SK-N-DZ (cell line): ENCODE results near the gene IMPDH1.

Experiments used
- DNase-seq: peaks from one replicate; pipeline ENCODE4 v3.0.0-alpha.2; 2015; ENCODE audit warnings: low spot score

Gene IMPDH1

GRCh38 chr7:128434413-128435326, 24.9 kb upstream of the IMPDH1 start:
- no peak for DNase-seq

- no peak for DNase-seq
Measured at GRCh38 chr7:128431754-128432153, 22.0 kb upstream of the IMPDH1 start.

- no peak for DNase-seq
Measured at GRCh38 chr7:128431221-128431620, 21.4 kb upstream of the IMPDH1 start.

DNA sequence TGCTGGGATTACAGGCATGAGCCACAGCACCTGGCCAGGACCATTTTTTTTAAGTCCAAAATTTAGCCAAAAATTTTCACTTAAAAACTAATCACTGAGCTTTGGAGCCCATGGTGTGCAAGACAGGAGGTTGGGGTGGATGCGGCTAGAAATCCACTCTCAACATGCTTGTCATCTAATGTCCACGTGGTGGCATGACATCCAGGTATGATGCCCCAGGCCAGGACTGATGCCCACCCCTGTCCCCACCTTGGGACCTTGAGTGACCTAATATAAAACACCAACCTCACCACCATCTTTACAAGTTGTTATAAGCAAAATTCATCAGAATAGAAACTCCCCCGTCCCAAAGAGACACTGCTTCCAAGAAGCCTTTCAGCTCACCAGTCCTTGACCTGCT, 20.4 kb upstream of the IMPDH1 start:
- no peak for DNase-seq

GRCh38 chr7:128427289-128427891, 17.6 kb upstream of the IMPDH1 start:
- DNase-seq = peak; percentile 74

DNA sequence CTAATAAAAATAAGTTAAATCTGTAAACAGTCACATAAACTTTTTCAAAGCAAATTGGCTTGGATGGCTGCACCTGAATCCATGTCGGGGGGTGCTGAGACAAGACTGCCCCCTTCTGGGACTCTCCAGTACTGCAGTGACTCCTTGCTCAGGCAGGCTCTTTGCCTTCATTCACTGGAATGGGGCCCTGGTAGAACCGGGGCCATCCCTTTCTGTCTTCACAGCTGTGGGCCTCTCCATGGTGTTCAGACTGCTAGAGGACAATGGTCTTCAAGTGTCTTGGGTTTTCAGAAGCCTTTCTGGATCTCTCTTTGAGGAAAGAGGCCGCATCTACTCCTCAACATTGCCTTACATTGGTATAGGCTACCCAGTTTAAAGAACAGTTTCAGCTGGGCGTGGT, 16.1 kb upstream of the IMPDH1 start:
- peak; percentile 59 for DNase-seq

- no peak for DNase-seq
Measured at GRCh38 chr7:128424686-128425275, 15.0 kb upstream of the IMPDH1 start.

- no peak for DNase-seq
Measured at GRCh38 chr7:128422842-128423241, 13.1 kb upstream of the IMPDH1 start.

DNA sequence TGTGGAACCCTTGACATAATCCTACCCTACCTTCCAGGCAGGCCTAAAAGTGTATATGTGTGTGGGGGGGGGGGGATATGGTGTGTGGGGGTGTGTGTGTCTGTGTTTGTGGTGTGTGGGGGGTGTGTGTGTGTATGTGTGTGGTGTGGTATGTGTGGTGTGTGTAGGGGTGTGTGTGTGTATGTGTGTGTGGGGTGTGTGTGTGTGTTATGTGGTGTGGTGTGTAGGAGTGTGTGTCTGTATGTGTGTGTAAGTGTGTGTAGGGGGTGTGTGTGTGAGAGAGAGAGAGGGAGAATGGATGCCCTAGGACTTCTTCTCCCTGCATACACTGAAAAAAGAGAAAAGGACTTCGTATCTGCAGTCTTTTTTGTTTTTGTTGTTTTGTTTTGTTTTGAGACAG, 12.3 kb upstream of the IMPDH1 start:
- no peak for DNase-seq

- DNase-seq = no peak
Measured at GRCh38 chr7:128421384-128421783, 11.6 kb upstream of the IMPDH1 start.

- DNase-seq = no peak
Measured at GRCh38 chr7:128420773-128421172, 11.0 kb upstream of the IMPDH1 start.

DNA sequence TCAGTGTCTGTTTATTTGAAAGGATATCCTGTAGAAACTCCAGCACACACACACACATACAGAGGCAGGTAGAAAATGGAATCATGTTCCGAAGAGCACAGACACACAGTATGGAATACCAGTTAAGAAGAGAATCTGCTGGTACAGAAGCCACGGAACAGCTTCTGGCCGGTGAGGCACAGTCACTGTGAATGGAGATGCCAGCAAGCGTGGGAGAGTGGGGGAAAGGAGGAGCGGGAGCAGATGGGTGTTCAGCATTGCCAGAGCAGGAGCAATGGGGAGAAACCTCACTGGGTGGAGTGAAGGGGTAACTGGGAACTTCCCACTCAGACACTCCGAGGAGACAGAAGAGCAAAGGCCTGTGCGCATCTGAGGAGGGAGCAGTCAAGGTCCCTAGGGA, 9.5 kb upstream of the IMPDH1 start:
- DNase-seq = no peak

- DNase-seq = no peak
Measured at GRCh38 chr7:128417071-128417470, 7.3 kb upstream of the IMPDH1 start.

GRCh38 chr7:128415217-128415785, 5.5 kb upstream of the IMPDH1 start:
- no peak for DNase-seq

DNA sequence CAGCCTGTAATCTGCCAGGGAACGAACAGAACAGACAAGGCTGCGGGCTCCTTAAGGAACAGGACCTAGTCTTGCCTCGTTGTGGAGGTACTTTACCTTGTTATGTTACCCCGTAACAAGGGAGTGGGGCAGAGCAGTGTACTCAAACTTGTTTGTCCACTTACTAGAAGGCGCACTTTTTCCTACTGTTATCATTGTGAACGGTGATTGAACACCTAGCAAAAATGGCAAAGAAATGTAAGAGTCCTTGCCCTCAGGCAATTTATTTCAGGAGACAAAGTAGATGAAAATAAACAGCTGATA, 620 bp upstream of the IMPDH1 start:
- DNase-seq = no peak

DNA sequence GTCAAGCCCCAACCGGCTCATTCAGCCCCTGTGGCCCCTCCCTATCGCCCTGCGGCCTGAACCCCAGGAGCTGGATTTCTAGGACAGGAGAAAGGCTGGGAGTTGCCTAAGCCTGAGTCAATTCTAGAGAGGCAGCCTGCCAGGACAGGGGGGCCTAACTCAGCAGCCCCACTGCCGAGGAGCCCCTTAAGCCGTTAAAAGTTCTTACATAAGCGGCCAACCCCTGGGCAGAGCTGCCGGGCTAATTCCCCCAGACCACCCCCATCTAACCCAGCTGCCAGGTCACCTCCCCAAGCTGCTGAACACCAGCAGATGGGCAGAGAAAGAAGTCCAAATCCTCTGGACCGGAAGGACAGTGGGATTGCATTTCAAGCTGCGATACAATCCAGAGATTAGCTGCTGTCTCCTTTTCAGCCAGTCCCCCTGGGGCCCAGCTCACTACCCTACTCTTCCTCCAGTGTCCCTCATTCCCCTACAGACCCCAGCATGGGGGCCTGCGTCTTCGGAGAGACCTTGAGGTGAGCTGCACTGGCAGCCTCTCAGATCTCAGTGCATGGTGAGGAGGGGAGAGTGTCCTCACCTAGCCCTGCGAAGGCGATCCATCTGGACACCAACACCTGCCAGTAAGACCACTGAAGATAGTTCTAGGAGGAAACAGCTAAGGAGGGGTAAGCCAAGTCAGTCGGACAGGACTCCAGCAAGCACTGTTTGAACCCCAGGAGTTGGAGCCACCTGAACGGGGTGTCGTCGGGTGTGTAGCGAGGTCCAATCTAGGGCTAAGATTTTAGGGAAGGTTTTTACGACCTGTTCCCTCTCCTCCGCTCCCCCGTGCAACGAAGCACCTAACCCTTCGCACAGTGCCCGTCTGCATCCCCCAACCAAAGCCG, 830 bp downstream of the IMPDH1 start:
- DNase-seq = peak; percentile 50

GRCh38 chr7:128407751-128408708, 1.8 kb downstream of the IMPDH1 start:
- peak; percentile 48 for DNase-seq

DNA sequence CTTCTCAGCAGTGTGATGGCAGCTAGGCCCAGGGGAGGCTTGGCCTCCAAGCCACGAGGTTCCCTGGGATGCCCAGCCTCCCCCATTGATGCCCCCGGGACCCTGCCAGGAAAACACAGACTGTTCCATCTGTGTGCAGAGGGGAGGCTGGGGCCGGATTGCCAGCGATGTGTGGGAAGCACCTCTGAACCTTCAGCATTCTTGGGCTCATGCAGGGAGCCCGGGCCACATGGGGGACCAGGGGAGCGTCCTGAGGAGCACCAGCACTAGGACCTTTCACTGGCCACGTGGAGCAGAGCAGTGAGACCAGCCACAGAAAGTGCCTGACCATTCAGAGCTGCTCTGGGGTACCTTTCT, 2.6 kb downstream of the IMPDH1 start:
- no peak for DNase-seq

DNA sequence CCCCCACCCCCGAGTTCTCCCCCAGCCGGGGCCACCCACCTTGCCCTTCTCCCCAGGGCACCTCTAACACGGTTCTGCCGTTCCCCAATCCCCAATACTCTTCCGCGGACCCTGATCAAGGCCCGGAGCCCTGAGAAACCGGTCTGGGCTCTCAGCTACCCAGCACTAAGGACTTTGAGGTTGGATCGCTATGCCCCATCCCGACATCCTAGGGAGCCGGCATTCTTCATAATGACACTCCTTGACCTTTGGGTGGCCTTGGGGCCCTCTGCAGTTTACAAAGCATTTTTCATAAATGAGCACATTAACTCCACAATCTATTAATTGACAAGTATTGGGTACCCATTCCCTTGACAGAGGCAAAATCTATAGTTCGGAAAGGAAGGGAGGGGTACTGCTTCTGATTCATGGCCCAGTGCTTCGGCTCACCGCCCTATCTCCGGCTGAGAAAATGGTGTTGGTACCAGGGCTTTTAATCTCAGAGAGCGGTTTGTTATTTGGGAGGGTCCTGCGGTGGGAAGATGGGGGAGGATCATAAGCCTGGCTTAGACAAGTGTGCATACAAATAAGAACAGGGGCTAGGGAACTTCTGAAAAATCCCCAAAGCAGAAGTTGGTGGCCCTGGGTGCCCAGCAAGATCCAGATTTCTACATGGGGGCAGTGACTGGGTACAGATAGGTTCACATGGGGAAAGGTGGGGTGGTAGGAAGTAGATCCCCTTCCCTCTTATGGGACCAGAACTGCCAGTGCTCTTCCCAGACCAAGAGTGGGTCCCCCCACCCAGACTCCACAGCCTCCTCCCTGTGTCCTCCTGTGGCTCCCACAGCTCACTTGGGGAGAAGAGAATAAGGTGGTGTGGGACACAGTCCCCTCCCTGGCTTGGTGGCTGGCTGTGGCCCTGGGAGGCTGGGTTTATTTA, 3.2 kb downstream of the IMPDH1 start:
- DNase-seq = no peak
